ENCODE data around the gene OR56A5. TPM values are rescaled to one million over a fixed set of nuclear protein-coding genes. Genes with fewer than 3 reads are reported as not detected.

Gene OR56A5
- total RNA-seq, 1 donor from 2014 or later: not detected

DNA sequence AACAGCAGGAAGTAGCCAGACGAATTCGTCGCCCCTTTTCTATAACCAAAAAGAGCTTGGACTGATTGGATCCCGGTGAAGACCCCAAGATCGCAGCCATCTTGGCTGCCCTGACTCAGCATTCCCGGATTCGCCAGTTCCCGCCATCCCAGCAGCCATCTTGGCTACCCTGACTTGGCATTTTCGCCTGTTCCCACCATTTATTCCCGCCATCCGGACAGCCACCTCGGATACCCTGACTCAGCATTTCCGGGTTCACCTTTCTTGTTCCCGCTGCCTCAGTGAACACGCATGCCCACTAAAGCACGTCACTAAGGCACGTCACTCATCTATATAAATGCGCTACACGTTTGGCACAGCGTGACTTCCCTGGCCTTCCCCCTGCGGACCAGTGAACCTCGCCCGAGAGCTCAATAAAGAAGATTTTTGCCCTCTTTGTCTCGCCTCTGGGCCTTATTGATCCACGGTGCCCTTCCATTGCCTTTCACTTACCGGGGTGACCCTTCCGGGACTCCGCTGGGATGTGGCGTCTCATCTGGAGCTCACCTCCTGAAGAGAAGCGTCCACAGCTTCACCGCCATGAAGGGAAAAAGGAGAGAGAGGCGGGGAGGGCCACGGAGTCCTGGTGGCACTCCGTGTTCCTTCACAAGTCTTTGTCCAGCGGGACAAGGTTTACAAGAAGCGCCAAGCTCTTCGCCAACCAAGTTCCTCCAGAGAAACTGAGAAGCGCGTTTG is 30.3 kb downstream of the OR56A5 start:
- DNase-seq (ENCODE audit: low spot score) (no peak), ATAC-seq (peak; percentile 48)

DNA sequence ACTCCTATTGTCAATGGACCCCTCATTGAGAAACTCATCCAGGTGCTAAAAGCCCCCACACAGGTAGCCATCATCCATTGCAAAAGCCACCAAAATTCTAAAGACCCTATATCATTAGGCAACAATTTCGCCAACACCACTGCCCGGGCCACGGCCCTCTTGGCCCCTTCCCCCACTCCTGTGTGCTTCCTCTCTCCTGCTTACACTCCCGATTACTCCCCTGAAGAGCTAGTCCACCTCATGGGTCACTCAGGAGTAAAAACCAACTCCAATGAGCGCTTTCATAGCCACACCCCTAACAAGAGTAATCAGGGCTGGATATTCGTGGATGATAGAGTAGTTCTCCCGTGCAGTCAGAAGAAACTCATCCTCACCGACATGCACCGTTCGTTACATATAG is 35.2 kb downstream of the OR56A5 start:
- ATAC-seq (no peak), DNase-seq (ENCODE audit: low spot score) (no peak)

DNA sequence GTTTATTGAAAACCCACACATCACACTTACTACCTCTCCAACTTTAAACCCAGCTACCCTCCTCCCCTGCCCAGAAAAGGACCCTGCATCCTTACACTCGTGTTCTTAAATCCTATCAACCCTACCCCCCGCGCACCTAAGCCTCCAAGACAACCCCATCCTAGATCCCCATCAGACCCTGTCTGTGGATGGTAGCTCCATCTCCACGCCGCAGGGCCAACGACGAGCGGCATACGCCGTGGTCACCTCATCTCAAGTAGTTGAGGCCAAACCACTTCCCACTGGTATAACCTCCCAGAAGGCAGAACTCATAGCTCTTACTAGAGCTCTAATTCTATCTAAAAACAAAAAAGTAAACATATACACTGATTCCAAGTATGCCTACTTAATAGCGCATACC is 35.6 kb downstream of the OR56A5 start:
- no peak for ATAC-seq
- no peak for DNase-seq (ENCODE audit: low spot score)

DNA sequence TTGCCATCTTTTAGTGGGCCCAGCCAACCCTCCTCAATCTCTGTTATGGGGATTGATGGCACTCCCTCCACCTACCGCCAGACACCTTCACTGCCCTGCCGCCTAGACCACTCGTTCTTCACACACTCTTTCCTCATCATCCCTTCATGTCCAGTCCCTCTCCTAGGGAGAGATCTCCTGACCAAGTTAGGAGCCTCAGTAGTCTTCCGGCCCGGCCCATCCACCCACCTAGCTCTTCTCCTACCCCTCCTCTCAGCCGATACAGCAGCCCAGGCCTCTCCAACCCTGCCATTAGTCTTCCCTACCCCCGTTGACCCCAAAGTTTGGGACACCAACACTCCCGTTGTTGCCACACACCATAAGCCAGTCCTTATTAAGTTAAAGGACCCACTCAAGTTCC is 37.2 kb downstream of the OR56A5 start:
- ATAC-seq: no peak
- DNase-seq (ENCODE audit: low spot score): no peak

DNA sequence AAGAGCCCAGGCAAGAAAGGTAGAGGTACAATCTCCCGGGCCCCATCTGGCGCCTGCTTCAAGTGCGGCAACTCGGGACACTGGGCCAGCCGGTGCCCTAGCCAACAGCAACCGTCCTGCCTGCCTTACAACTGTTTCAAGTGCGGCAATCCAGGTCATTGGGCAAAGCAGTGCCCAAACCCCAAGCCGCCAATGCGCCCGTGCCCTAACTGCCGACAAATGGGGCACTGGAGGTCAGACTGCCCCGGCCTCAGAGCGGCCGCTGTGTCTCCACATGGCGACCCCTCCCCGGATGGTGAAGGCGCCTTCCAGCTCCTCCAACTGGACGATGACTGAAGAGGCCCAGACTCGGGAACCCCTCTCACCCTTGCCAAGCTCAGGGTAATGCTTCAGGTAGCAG is 37.7 kb downstream of the OR56A5 start:
- no peak for ATAC-seq

DNA sequence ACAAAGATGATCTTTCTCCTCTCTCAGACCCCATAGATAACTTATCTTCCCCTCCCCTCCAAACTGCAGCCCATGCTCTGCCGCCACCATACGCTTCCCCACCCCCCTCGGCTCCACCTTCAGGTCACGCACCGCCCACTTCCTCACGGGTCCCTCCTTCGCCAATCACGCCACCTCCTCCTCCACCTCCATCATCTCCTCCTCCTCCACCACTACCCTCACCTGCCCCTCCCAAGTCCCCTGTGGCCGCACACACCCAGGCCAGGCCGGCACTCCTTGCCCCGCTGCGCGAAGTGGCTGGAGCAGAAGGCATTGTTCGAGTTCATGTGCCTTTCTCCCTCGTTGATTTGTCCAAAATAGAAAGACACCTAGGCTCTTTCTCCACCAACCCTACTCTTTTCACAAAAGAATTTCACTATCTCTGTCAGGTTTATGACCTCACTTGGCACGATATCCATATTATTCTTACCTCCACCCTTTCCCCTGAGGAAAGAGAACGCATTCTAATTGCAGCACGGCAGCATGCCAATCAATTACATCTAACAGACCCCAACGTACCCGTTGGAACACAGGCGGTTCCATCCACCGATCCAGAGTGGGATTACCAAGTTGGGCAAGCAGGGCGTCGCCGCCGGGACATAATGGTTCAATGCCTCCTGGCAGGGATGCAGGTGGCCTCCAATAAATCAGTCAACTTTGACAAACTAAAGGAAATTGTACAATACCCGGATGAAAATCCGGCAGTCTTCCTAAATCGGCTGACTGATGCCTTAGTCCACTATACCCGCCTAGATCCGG is 38.5 kb downstream of the OR56A5 start:
- ATAC-seq (no peak), DNase-seq (ENCODE audit: low spot score) (no peak)

More for the DNA sequence above, 37.7 kb downstream of the OR56A5 start:
- DNase-seq (ENCODE audit: low spot score): no peak

DNA sequence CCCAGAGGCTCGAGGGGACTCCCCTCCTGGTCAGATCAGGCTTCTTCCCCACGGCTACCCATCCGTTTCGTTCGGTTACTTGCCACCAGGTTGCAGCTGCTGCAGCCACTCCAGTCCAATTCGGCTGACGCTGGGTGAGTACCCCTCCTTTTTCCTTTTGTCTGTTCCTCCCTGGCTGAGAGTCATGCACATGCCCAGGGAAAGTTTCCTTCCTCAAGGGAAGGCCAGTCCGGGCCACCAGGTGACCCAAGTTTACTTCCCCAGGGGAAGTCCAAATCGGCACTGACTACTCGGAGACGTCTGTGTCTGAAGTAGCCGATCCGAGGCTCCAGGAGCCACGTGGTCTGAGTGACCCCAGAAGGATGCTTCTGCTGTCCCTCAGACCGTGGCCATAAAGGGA is 39.5 kb downstream of the OR56A5 start:
- no peak for ATAC-seq
- no peak for DNase-seq (ENCODE audit: low spot score)

DNA sequence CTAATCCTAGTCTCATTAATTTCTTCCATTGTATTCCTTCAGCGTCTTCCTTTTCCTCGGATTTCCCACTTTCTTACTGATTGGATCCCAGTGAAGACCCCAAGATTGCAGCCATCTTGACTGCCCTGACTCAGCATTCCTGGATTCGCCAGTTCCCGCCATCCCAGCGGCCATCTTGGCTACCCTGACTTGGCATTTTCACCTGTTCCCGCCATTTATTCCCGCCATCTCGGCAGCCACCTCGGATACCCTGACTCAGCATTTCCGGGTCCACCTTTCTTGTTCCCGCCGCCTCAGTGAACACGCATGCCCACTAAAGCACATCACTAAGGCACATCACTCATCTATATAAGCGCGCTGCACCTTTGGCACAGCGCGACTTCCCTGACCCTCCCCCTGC is 40.0 kb downstream of the OR56A5 start:
- DNase-seq (ENCODE audit: low spot score) (no peak), ATAC-seq (no peak)

DNA sequence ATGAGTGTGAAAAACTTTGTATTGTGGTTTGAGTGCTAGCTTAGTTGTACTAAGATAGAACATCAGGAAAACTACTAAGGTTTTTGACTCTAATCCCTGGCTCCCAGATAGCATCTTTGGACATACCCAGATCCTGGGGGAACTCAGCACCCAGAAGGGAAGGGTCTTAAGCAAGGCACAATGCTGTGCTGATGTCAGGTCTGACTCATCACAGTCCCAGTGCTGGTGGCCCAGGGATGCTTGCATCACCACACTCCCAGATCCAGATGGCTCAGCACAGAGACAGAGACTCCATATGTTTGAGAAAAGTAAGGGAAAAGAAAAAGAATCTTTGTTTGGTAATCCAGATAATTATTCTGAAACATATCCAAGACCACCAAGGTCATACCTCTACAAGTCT is 44.5 kb downstream of the OR56A5 start:
- ATAC-seq (no peak), DNase-seq (ENCODE audit: low spot score) (no peak)

DNA sequence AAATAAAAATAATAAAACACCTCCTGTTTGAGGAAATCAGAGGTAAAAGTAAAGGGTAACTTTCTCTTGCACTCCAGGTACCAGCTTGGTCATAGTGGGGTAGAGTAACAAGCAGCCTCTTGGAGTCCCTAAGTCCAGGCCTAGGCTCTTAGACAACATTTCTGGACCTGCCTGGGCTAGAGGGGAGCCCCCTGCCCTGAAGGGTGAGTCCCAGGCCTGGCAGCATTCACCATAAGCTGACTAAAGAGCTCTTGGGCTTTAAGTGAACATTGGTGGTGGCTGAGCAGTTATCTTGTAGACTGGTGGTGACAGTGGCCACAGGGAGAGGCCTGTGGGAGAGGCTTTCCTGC is 44.9 kb downstream of the OR56A5 start:
- DNase-seq (ENCODE audit: low spot score) (no peak), ATAC-seq (no peak)

DNA sequence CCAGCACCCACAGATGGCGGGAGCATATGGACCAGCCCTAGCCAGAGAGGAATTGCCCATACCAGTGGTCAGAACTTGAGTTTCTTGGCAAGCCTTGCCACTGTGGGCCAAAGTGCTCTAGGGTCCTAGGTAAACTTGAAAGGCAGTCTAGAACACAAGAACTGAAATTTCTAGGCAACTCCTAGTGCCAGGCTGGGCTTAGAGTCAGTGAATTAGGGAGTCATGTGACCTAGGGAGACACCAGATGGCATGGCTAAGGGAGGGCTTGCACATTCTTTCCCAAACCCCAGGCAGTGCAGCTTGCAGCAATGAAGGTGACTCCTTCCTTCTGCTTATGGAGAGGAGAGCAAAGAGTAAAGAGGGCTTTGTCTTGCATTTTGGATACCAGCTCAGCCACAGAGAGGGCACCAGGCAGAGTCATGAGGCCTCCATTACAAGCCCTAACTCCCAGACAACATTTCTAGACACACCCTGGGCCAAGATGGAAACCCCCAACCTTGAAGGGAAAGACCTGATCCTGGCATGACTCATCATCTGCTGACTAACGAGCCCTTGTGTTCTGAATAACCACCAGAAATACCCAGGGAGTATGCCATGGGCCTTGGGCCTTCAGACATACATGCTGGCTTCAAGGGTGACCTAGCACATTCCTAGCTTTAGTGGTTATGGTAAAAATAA is 45.4 kb downstream of the OR56A5 start:
- no peak for DNase-seq (ENCODE audit: low spot score)
- no peak for ATAC-seq

Other genes with a start within 250 kb of the OR56A5 start
- not detected for gene OR56B1, start 232.0 kb downstream of the OR56A5 start, total RNA-seq
- not detected for gene OR52N4, start 214.3 kb downstream of the OR56A5 start, total RNA-seq
- gene OR52N5, start 185.1 kb downstream of the OR56A5 start, total RNA-seq: 0.10 TPM
- gene OR52N1, start 177.2 kb downstream of the OR56A5 start, total RNA-seq: not detected
- not detected for gene OR52N2, start 159.6 kb downstream of the OR56A5 start, total RNA-seq
- not detected for gene OR52E6, start 126.6 kb downstream of the OR56A5 start, total RNA-seq
- not detected for gene OR52E8, start 110.8 kb downstream of the OR56A5 start, total RNA-seq
- not detected for gene OR52E4, start 87.9 kb downstream of the OR56A5 start, total RNA-seq
- not detected for gene OR52E5, start 75.3 kb downstream of the OR56A5 start, total RNA-seq
- not detected for gene OR56A3, start 26.2 kb downstream of the OR56A5 start, total RNA-seq
- gene OR52L1, start 18.5 kb upstream of the OR56A5 start, total RNA-seq: not detected
- gene OR56A4, start 38.5 kb upstream of the OR56A5 start, total RNA-seq: not detected
- not detected for gene OR56A1, start 62.3 kb upstream of the OR56A5 start, total RNA-seq
- gene OR56B4, start 139.2 kb upstream of the OR56A5 start, total RNA-seq: not detected
- gene OR52B2, start 201.8 kb upstream of the OR56A5 start, total RNA-seq: 0.38 TPM
- gene OR52W1, start 230.7 kb upstream of the OR56A5 start, total RNA-seq: not detected
- gene C11orf42, start 237.1 kb upstream of the OR56A5 start, total RNA-seq: not detected